Measurements from ENCODE around the gene WNT3.

DNA sequence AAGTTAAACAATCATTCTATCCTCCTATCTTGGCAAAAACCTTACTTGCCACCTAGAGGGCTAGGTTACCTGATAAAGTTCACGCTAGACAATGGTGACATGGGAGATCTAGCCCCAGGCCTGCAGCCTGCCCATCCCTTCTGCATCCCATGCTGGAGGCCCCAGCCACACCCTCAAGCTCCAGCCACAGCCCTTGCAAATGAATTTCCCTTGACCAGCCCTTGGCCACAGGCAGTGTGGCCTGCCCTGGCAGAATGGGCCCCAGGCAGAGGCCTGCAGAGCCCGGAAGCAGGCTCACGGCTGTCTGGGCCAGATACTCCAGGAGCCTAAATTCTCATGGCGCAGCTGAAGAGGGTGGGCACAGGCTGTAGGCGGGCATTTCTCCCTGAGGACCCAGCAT lies 14.9 kb downstream of the WNT3 start:
- TF ChIP-seq, protein P1, sequence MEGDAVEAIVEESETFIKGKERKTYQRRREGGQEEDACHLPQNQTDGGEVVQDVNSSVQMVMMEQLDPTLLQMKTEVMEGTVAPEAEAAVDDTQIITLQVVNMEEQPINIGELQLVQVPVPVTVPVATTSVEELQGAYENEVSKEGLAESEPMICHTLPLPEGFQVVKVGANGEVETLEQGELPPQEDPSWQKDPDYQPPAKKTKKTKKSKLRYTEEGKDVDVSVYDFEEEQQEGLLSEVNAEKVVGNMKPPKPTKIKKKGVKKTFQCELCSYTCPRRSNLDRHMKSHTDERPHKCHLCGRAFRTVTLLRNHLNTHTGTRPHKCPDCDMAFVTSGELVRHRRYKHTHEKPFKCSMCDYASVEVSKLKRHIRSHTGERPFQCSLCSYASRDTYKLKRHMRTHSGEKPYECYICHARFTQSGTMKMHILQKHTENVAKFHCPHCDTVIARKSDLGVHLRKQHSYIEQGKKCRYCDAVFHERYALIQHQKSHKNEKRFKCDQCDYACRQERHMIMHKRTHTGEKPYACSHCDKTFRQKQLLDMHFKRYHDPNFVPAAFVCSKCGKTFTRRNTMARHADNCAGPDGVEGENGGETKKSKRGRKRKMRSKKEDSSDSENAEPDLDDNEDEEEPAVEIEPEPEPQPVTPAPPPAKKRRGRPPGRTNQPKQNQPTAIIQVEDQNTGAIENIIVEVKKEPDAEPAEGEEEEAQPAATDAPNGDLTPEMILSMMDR (IDR thresholded peaks at IDR 0.05): no peak
- no peak for TF ChIP-seq POLR2A (IDR thresholded peaks at IDR 0.05)

Measured in Peyer's patch (tissue), 4 donors.